Chondrocyte (in vitro differentiated cells): ENCODE results near the gene NME7. TPM values are rescaled to one million over a fixed set of nuclear protein-coding genes. Genes with fewer than 3 reads are reported as not detected.

Experiments used
- DNase-seq: peaks from one replicate; pipeline ENCODE4 v3.0.0; 2021; ENCODE audit warnings: mixed read lengths, low spot score
- H3K27ac Mint-ChIP-seq: one replicate; pipeline ENCODE4 v1.8.0; 2021; ENCODE audit warnings: mild to moderate bottlenecking, moderate library complexity, mixed read lengths; ENCODE audit not compliant: unreplicated experiment
- H3K27me3 Mint-ChIP-seq: 2 replicates; pipeline ENCODE4 v1.8.0; 2021; ENCODE audit warnings: low read depth, mixed read lengths
- H3K36me3 Mint-ChIP-seq: 2 replicates; pipeline ENCODE4 v1.8.0; 2021; ENCODE audit warnings: low read depth, mixed read lengths
- H3K4me1 Mint-ChIP-seq: 2 replicates; pipeline ENCODE4 v1.8.0; 2021; ENCODE audit warnings: low read depth, mild to moderate bottlenecking, mixed read lengths
- H3K4me3 Mint-ChIP-seq: one replicate; pipeline ENCODE4 v1.8.0; 2021; ENCODE audit warnings: mild to moderate bottlenecking, moderate library complexity, mixed read lengths; ENCODE audit not compliant: unreplicated experiment
- H3K9me3 Mint-ChIP-seq: 2 replicates; pipeline ENCODE4 v1.8.0; 2021; ENCODE audit warnings: low read depth, mixed read lengths
- CTCF ChIP-seq: fragments of 200-600 bp; sonication (generic); IDR thresholded peaks from 2 replicates; pipeline ENCODE4 v1.5.0; 2021; ENCODE audit warnings: antibody characterized with exemption, mild to moderate bottlenecking, moderate library complexity
- total RNA-seq: library from RNA; stranded (reverse); gene quantifications from 3 replicates; pipeline ENCODE4 v1.2.1, GENCODE V29; 2021

The NME7 gene
- total RNA-seq, 1 donor from 2014 or later = 14.7 TPM

DNA sequence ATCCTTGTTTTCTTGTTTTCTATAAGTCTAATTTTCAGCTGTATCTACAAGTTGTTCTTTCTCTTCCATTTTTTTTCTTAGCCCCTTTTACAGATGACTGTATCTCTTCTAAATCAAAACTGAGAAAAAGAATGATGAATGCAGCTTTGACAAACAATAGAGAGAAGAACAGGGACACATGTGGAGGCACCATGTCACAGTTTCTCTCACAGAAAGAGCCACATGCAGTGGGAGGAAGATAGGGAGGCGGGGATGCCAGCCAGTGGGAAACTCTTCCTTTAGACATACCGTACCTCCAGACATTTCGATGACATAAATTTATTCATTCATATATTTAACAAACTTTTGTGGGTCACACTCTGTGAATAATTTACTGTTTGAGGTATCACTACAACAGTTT lies 45.5 kb downstream of the NME7 start:
- Mint-ChIP-seq H3K36me3 (no peaks in the 10 kb centered on the region), H3K27me3 (no peaks in the 10 kb centered on the region), H3K9me3 (no peaks in the 10 kb centered on the region), H3K4me3 (no peak overlapping the region), H3K4me1 (peaks cover 6% of the 10 kb centered on the region), H3K27ac (no peak overlapping the region)
- TF ChIP-seq CTCF = no peak
- no peak for DNase-seq

DNA sequence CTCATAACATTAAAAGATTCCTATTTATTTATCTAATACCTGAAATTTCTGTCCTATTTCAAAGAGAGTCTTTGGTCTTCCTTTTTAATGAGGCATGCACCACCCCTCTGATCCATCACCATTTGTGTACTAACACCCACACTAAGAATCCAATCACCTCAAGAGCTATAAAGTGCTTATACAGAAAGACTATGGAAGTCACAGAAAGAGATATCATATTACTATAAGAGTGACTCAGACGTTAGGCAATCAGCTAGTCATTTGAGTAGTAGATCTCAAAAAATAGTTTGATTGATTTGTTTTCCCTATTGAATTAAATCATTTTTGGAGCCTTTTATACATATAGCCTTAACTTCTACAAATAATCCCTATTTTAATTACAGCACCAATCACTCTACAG lies 46.1 kb downstream of the NME7 start:
- H3K36me3 Mint-ChIP-seq = no peaks in the 10 kb centered on the region
- H3K27ac Mint-ChIP-seq = no peak overlapping the region
- no peak overlapping the region for H3K4me3 Mint-ChIP-seq
- TF ChIP-seq CTCF = no peak
- no peaks in the 10 kb centered on the region for H3K27me3 Mint-ChIP-seq
- H3K4me1 Mint-ChIP-seq = no peaks in the 10 kb centered on the region
- no peak for DNase-seq
- H3K9me3 Mint-ChIP-seq = no peaks in the 10 kb centered on the region

DNA sequence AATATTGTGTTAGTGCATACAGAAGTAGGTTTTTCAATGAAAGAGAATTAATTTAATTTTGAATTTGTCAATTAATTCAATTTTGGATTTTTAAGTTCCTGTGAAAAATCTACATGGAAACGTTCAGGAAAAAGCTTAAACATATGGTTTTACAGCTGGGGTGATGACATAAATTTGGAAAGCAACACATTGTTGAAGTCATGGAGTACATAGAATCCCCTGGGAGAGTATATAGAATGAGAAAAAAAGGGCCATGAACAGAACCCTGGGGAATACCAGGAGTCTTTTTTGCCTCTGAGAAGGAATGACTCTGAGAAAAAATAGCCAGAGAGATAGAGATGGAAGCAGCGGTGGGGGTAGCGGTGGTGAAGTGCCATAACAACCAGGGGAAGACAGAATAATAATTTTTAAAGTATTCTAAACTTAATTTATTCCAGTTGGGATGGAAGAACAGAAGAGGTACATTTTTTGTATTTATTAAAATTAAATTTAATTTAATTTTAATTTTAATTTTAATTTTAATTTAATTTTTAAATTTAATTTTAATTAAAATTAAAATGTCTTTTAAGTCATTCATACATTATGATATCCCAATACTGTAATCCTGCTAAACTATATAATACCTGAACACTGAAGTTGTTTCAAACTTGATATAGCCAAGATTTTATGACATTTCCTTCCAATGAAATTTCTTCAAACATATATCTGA lies 48.9 kb downstream of the NME7 start:
- H3K27me3 Mint-ChIP-seq = no peaks in the 10 kb centered on the region
- no peaks in the 10 kb centered on the region for H3K9me3 Mint-ChIP-seq
- H3K4me3 Mint-ChIP-seq = no peak overlapping the region
- H3K36me3 Mint-ChIP-seq = no peaks in the 10 kb centered on the region
- no peaks in the 10 kb centered on the region for H3K4me1 Mint-ChIP-seq
- no peak for DNase-seq
- TF ChIP-seq CTCF = no peak
- no peak overlapping the region for H3K27ac Mint-ChIP-seq

DNA sequence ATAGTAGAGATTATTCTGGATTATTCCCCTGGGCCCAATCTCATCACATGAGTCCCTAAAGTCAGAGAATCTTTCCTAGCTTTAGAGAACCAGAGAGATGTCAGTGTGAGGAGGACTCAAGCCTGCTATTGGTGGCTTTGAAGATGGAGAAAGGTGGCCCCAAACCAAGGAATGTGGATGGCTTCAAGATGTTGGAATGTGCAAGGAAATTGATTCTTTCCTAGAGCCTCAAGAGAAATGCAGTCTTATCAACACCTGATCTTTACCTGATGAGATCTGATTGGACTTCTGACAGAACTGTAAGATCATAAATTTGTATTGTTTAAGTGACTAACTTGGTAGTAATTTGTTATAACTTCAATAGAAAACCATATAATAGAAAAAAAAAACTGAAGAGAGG lies 51.0 kb downstream of the NME7 start:
- Mint-ChIP-seq H3K27me3 (no peaks in the 10 kb centered on the region), H3K9me3 (no peaks in the 10 kb centered on the region), H3K4me3 (no peak overlapping the region), H3K36me3 (no peaks in the 10 kb centered on the region), H3K4me1 (peaks cover 9% of the 10 kb centered on the region), H3K27ac (no peak overlapping the region)
- no peak for TF ChIP-seq CTCF
- DNase-seq = no peak

DNA sequence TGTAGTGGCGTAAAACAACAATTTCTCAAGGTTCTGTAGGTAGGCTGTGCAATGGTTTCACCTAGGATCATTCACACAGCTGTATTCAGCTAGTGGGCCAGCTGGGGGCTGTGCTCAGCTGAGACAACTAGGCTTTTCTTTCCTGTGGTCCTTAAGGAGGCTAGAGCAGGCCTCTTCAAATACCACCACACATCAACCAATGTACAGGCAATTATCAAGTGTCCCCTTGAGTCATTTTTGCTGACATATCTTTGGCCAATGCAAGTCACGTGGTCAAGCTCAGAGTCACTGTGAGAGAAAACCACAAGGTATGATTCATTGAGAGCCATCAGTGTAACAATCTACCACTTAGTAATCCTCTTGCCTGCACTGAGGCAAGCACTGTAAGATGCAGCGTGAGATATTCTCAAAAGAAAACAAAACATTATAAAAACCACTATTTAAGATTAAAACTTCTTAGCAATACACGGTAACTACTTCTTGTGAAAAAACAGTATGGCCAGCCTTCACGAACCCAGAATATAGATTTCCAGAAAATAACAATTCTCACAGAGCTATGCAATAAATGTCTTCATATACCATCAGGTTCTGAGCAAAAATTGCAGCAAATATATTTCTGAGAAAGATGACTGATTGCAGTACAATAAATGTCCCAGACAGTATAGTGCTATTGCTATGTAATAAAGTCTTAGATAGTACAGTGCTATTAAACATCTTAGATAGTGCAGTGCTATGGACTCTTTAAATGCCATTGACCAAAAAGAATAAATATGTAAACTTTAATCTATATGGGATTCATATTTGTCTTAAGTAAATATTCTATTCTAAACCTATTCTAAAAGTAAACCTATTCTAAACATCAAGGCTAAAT lies 55.3 kb downstream of the NME7 start:
- Mint-ChIP-seq H3K27me3 (no peaks in the 10 kb centered on the region), H3K4me3 (no peak overlapping the region), H3K36me3 (no peaks in the 10 kb centered on the region), H3K9me3 (peaks cover 5% of the 10 kb centered on the region), H3K4me1 (peaks cover 17% of the 10 kb centered on the region), H3K27ac (peak overlapping the region; percentile 85)
- no peak for DNase-seq
- TF ChIP-seq CTCF = no peak
